Adrenal gland (tissue), 5 donors: ENCODE measurements around the gene STIP1.

Experiments used
- CTCF ChIP-seq, 6 experiments: fragments of 450-650 bp in 4 of 6; fragments of 200-600 bp in 2 of 6; sonication (generic) in 1 of 6; IDR thresholded peaks; 1 replicate in 5 of 6; 2 replicates in 1 of 6; pipeline versions ENCODE4 v1.5.1 to v1.8.0; 2016 to 2021; ENCODE audit warnings: antibody characterized with exemption in 6 of 6, mild to moderate bottlenecking in 2 of 6, moderate library complexity in 1 of 6
- POLR2A ChIP-seq, 2 donors: fragments of 450-650 bp; IDR thresholded peaks; one replicate each; pipeline ENCODE4 v1.6.1; 2017; ENCODE audit warnings: antibody characterized with exemption in 2 of 2, mild to moderate bottlenecking in 2 of 2, moderate library complexity in 1 of 2
- donor health status: DM: no; HTN: no; CAD: no.

GRCh38 chr11:64249563-64250414 lies 63.8 kb downstream of the STIP1 start:
- TF ChIP-seq CTCF (IDR thresholded peaks at IDR 0.05) (no peak), POLR2A (IDR thresholded peaks at IDR 0.05) (no peak)
